ENCODE data around the gene SLC6A9. TPM values are rescaled to one million over a fixed set of nuclear protein-coding genes. Genes with fewer than 3 reads are reported as not detected.

SLC6A9 gene
- total RNA-seq, 3 donors from 2014 or later (not counting 1 experiment from before 2014, with no cell fraction given), result 0.29 to 0.55 TPM; not detected in 1

DNA sequence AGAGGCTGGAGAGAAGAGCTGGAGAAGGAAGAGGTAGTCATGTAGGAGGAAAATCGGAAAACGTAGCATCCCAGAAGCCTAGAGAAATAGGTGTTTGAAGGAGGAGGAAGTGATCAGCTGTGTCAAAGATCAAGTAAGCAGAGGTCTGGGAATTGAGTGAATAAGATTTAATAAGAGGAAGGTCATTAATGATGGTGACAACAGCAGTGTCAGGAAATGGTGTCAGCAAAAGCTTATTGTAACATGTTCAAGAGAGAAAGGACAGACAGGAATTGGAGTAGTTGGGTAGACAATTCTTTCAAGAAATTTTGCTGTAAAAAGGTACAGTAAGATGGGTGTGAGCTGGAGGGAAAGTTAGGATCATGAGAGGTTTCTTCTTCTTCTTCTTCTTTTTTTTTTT is 41.6 kb upstream of the SLC6A9 start:
- Mint-ChIP-seq H3K9me3 (no peaks in the 10 kb centered on the region), H3K27ac (no peak overlapping the region), H3K4me3 (no peak overlapping the region), H3K27me3 (ENCODE audit: low read depth in 2 of 2) (peaks cover 9 to 25% of the 10 kb centered on the region in 2 donors), H3K36me3 (no peaks in the 10 kb centered on the region), H3K4me1 (no peaks in the 10 kb centered on the region)
- TF ChIP-seq, protein P1, sequence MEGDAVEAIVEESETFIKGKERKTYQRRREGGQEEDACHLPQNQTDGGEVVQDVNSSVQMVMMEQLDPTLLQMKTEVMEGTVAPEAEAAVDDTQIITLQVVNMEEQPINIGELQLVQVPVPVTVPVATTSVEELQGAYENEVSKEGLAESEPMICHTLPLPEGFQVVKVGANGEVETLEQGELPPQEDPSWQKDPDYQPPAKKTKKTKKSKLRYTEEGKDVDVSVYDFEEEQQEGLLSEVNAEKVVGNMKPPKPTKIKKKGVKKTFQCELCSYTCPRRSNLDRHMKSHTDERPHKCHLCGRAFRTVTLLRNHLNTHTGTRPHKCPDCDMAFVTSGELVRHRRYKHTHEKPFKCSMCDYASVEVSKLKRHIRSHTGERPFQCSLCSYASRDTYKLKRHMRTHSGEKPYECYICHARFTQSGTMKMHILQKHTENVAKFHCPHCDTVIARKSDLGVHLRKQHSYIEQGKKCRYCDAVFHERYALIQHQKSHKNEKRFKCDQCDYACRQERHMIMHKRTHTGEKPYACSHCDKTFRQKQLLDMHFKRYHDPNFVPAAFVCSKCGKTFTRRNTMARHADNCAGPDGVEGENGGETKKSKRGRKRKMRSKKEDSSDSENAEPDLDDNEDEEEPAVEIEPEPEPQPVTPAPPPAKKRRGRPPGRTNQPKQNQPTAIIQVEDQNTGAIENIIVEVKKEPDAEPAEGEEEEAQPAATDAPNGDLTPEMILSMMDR (IDR thresholded peaks at IDR 0.05), result no peak
- Histone ChIP-seq H3K9me3 (ENCODE audit: control insufficient read depth, insufficient read depth, low read length) (no peaks in the 10 kb centered on the region), H3K36me3 (ENCODE audit: control insufficient read depth, insufficient read depth, low read length) (no peaks in the 10 kb centered on the region), H3K27me3 (ENCODE audit: control insufficient read depth, insufficient read depth, low read length) (no peaks in the 10 kb centered on the region), H3K4me1 (ENCODE audit: control insufficient read depth, insufficient read depth, low read length) (peaks cover 14% of the 10 kb centered on the region), H3K27ac (ENCODE audit: low read length) (no peak overlapping the region), H3K4me3 (ENCODE audit: low read length) (no peak overlapping the region)
- WGBS (ENCODE audit: insufficient coverage), result 82% methylated on average over 2 of the region's 2 CpGs
- ATAC-seq, result no peak
- no peak for DNase-seq
- intact Hi-C loops (cut with micrococcal nuclease), result no loop called here

- no peak overlapping the region for H3K4me3 Mint-ChIP-seq
- Histone ChIP-seq H3K27me3 (ENCODE audit: control insufficient read depth, insufficient read depth, low read length) (no peaks in the 10 kb centered on the region), H3K27ac (ENCODE audit: low read length) (no peak overlapping the region), H3K9me3 (ENCODE audit: control insufficient read depth, insufficient read depth, low read length) (no peaks in the 10 kb centered on the region), H3K36me3 (ENCODE audit: control insufficient read depth, insufficient read depth, low read length) (no peaks in the 10 kb centered on the region), H3K4me3 (ENCODE audit: low read length) (no peak overlapping the region), H3K4me1 (ENCODE audit: control insufficient read depth, insufficient read depth, low read length) (peaks cover 18% of the 10 kb centered on the region)
- no peak overlapping the region for H3K27ac Mint-ChIP-seq
- H3K27me3 Mint-ChIP-seq (ENCODE audit: low read depth in 2 of 2), result peaks cover 9 to 29% of the 10 kb centered on the region in 2 donors
- peaks cover 0 to 3% of the 10 kb centered on the region in 2 donors for H3K4me1 Mint-ChIP-seq
- no peaks in the 10 kb centered on the region for H3K9me3 Mint-ChIP-seq
- TF ChIP-seq, protein P1 (IDR thresholded peaks at IDR 0.05), result no peak
- H3K36me3 Mint-ChIP-seq, result no peaks in the 10 kb centered on the region
- ATAC-seq (no peak), DNase-seq (no peak)
- intact Hi-C loops (cut with micrococcal nuclease), result no loop called here
Measured at GRCh38 chr1:44072204-44072603, 40.9 kb upstream of the SLC6A9 start.

DNA sequence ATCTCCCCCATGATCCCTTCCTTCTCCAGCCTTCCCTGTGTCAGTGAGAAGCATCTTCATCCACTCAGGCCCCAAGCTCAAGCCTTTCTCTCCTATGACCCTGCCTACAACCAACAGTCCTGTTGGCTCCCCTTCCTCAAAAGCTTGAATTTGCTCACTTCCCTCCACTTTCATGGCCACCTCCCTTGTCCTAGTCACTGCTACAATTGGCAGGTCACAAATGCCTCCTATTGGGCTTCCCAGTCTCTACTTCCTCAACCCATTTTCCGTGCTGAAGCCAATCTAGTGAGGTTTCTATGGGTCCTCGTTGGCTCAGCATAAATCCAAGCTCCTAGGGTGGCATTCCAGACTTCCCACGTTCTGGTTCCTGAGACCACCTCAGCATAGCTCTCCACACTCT is 40.2 kb upstream of the SLC6A9 start:
- H3K36me3 Mint-ChIP-seq, result no peaks in the 10 kb centered on the region
- TF ChIP-seq, protein P1 (IDR thresholded peaks at IDR 0.05), result no peak
- DNase-seq, result no peak
- H3K27ac Mint-ChIP-seq, result no peak overlapping the region
- Histone ChIP-seq H3K9me3 (ENCODE audit: control insufficient read depth, insufficient read depth, low read length) (no peaks in the 10 kb centered on the region), H3K36me3 (ENCODE audit: control insufficient read depth, insufficient read depth, low read length) (no peaks in the 10 kb centered on the region), H3K4me1 (ENCODE audit: control insufficient read depth, insufficient read depth, low read length) (peaks cover 18% of the 10 kb centered on the region), H3K4me3 (ENCODE audit: low read length) (no peak overlapping the region), H3K27me3 (ENCODE audit: control insufficient read depth, insufficient read depth, low read length) (no peaks in the 10 kb centered on the region), H3K27ac (ENCODE audit: low read length) (no peak overlapping the region)
- no peaks in the 10 kb centered on the region for H3K9me3 Mint-ChIP-seq
- peaks cover 9 to 31% of the 10 kb centered on the region in 2 donors for H3K27me3 Mint-ChIP-seq (ENCODE audit: low read depth in 2 of 2)
- intact Hi-C loops (cut with micrococcal nuclease), result no loop called here
- 52% methylated on average over 3 of the region's 3 CpGs for WGBS (ENCODE audit: insufficient coverage)
- ATAC-seq, result no peak
- no peak overlapping the region for H3K4me3 Mint-ChIP-seq
- peaks cover 0 to 4% of the 10 kb centered on the region in 2 donors for H3K4me1 Mint-ChIP-seq

GRCh38 chr1:44068442-44068921 is 37.2 kb upstream of the SLC6A9 start:
- no peak overlapping the region for H3K4me3 Mint-ChIP-seq

More at GRCh38 chr1:44068442-44068921, 37.2 kb upstream of the SLC6A9 start:
- TF ChIP-seq, protein P1 (IDR thresholded peaks at IDR 0.05), result no peak
- no peak overlapping the region for H3K4me3 ChIP-seq (ENCODE audit: low read length)
- no peaks in the 10 kb centered on the region for H3K27me3 ChIP-seq (ENCODE audit: control insufficient read depth, insufficient read depth, low read length)
- H3K9me3 ChIP-seq (ENCODE audit: control insufficient read depth, insufficient read depth, low read length), result no peaks in the 10 kb centered on the region
- peaks cover 9 to 25% of the 10 kb centered on the region in 2 donors for H3K27me3 Mint-ChIP-seq (ENCODE audit: low read depth in 2 of 2)
- peaks cover 18% of the 10 kb centered on the region for H3K4me1 ChIP-seq (ENCODE audit: control insufficient read depth, insufficient read depth, low read length)
- H3K27ac Mint-ChIP-seq, result no peak overlapping the region
- ATAC-seq (no peak), DNase-seq (no peak)
- WGBS (ENCODE audit: insufficient coverage), result 0% methylated on average over 2 of the region's 2 CpGs
- H3K9me3 Mint-ChIP-seq, result no peaks in the 10 kb centered on the region
- intact Hi-C loops (cut with micrococcal nuclease), result no loop called here
- peaks cover 0 to 4% of the 10 kb centered on the region in 2 donors for H3K4me1 Mint-ChIP-seq
- H3K27ac ChIP-seq (ENCODE audit: low read length), result no peak overlapping the region
- no peaks in the 10 kb centered on the region for H3K36me3 ChIP-seq (ENCODE audit: control insufficient read depth, insufficient read depth, low read length)
- no peaks in the 10 kb centered on the region for H3K36me3 Mint-ChIP-seq
